HL-60 (cell line): ENCODE measurements around the gene PER3.

Experiments used
- CTCF ChIP-seq: IDR thresholded peaks from one replicate; pipeline ENCODE4 v1.5.1; 2011; ENCODE audit warnings: low read length, control low read depth, inconsistent platforms; ENCODE audit not compliant: insufficient read depth
- GABPA ChIP-seq: IDR thresholded peaks from 2 replicates; pipeline ENCODE4 v1.6.1; 2012; ENCODE audit warnings: low read depth
- REST ChIP-seq: IDR thresholded peaks from 2 replicates; pipeline ENCODE4 v1.6.1; 2012; ENCODE audit warnings: low read depth; ENCODE audit not compliant: insufficient replicate concordance

- TF ChIP-seq CTCF, result no peak
- TF ChIP-seq REST, result no peak
- TF ChIP-seq GABPA, result no peak
Measured at GRCh38 chr1:7761103-7761502, 23.0 kb upstream of the PER3 start.
